ENCODE data around the gene ACSF2.

The ACSF2 gene

GRCh38 chr17:50479522-50480141 lies 53.6 kb downstream of the ACSF2 start:
- peak; percentile 64 for DNase-seq

GRCh38 chr17:50480142-50480764 lies 54.2 kb downstream of the ACSF2 start:
- no peak for DNase-seq

- DNase-seq, result no peak
Measured at GRCh38 chr17:50480854-50481490, 55.0 kb downstream of the ACSF2 start.

- DNase-seq, result no peak
Measured at GRCh38 chr17:50481648-50482047, 55.6 kb downstream of the ACSF2 start.

- no peak for DNase-seq
Measured at GRCh38 chr17:50482110-50482509, 56.1 kb downstream of the ACSF2 start.

GRCh38 chr17:50482516-50482915 lies 56.5 kb downstream of the ACSF2 start:
- peak; percentile 23 for DNase-seq

GRCh38 chr17:50483266-50483665 lies 57.2 kb downstream of the ACSF2 start:
- no peak for DNase-seq

GRCh38 chr17:50484386-50485155 lies 58.6 kb downstream of the ACSF2 start:
- no peak for DNase-seq

- DNase-seq, result no peak
Measured at GRCh38 chr17:50487213-50488096, 61.4 kb downstream of the ACSF2 start.

GRCh38 chr17:50488880-50489279 lies 62.9 kb downstream of the ACSF2 start:
- no peak for DNase-seq

GRCh38 chr17:50491505-50491904 lies 65.5 kb downstream of the ACSF2 start:
- no peak for DNase-seq

- no peak for DNase-seq
Measured at GRCh38 chr17:50492214-50492613, 66.2 kb downstream of the ACSF2 start.

GRCh38 chr17:50493744-50494143 lies 67.7 kb downstream of the ACSF2 start:
- DNase-seq, result no peak

- no peak for DNase-seq
Measured at GRCh38 chr17:50495217-50495823, 69.3 kb downstream of the ACSF2 start.

GRCh38 chr17:50495918-50496317 lies 69.9 kb downstream of the ACSF2 start:
- DNase-seq, result no peak

GRCh38 chr17:50498021-50498874 lies 72.2 kb downstream of the ACSF2 start:
- DNase-seq, result no peak

GRCh38 chr17:50499270-50499669 lies 73.3 kb downstream of the ACSF2 start:
- no peak for DNase-seq

- DNase-seq, result no peak
Measured at GRCh38 chr17:50499721-50500120, 73.7 kb downstream of the ACSF2 start.

GRCh38 chr17:50501054-50501453 lies 75.0 kb downstream of the ACSF2 start:
- peak; percentile 43 for DNase-seq

- no peak for DNase-seq
Measured at GRCh38 chr17:50502301-50502990, 76.4 kb downstream of the ACSF2 start.

Data from NCI-H1694 (cell line).